OCI-LY7 (cell line): Measurements from ENCODE around the gene PA2G4.

Source experiments
- EZH2phosphoT487 ChIP-seq: fragments of 200-600 bp; sonication (generic); IDR thresholded peaks from 2 replicates; pipeline ENCODE4 v1.6.1; 2018; ENCODE audit warnings: low read depth, borderline replicate concordance, mild to moderate bottlenecking, mixed run types, antibody characterized with exemption, low read length, moderate library complexity, mixed read lengths
- TF ChIP-seq, protein P1 (sequence below): fragments of 200-600 bp; sonication (generic); conservative IDR thresholded peaks from 2 replicates; pipeline ENCODE4 v1.5.1; 2014; ENCODE audit warnings: mild to moderate bottlenecking, antibody characterized with exemption, low read length, moderate library complexity, mixed read lengths

- TF ChIP-seq, protein P1, sequence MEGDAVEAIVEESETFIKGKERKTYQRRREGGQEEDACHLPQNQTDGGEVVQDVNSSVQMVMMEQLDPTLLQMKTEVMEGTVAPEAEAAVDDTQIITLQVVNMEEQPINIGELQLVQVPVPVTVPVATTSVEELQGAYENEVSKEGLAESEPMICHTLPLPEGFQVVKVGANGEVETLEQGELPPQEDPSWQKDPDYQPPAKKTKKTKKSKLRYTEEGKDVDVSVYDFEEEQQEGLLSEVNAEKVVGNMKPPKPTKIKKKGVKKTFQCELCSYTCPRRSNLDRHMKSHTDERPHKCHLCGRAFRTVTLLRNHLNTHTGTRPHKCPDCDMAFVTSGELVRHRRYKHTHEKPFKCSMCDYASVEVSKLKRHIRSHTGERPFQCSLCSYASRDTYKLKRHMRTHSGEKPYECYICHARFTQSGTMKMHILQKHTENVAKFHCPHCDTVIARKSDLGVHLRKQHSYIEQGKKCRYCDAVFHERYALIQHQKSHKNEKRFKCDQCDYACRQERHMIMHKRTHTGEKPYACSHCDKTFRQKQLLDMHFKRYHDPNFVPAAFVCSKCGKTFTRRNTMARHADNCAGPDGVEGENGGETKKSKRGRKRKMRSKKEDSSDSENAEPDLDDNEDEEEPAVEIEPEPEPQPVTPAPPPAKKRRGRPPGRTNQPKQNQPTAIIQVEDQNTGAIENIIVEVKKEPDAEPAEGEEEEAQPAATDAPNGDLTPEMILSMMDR: no peak
- no peak for TF ChIP-seq EZH2phosphoT487
Measured at GRCh38 chr12:56143870-56144269, 39.5 kb downstream of the PA2G4 start.
